Neuronal stem cell (in vitro differentiated cells): ENCODE data around the gene MCC.

ENCODE experiments used
- DNase-seq: peaks from one replicate; pipeline ENCODE4 v3.0.0-alpha.2; 2013; ENCODE audit warnings: low spot score
- H2AFZ ChIP-seq: one replicate; pipeline ENCODE4 v1.6.1; 2013; ENCODE audit warnings: mild to moderate bottlenecking, low read length, inconsistent platforms
- H2AK5ac ChIP-seq: 2 replicates; pipeline ENCODE4 v1.6.1; 2013; ENCODE audit warnings: low read depth, mild to moderate bottlenecking, inconsistent platforms, low read length, moderate library complexity, mixed read lengths
- H2BK120ac ChIP-seq: 2 replicates; pipeline ENCODE4 v1.6.1; 2013; ENCODE audit warnings: low read depth, mild to moderate bottlenecking, inconsistent platforms, low read length, moderate library complexity, mixed read lengths
- H2BK12ac ChIP-seq: one replicate; pipeline ENCODE4 v1.6.1; 2013; ENCODE audit warnings: low read length, inconsistent platforms
- H2BK15ac ChIP-seq: 2 replicates; pipeline ENCODE4 v1.6.1; 2013; ENCODE audit warnings: mild to moderate bottlenecking, low read length, inconsistent platforms, mixed read lengths
- H2BK5ac ChIP-seq: one replicate; pipeline ENCODE4 v1.6.1; 2013; ENCODE audit warnings: inconsistent platforms, mild to moderate bottlenecking, low read length, moderate library complexity
- H3K14ac ChIP-seq: one replicate; pipeline ENCODE4 v1.6.1; 2013; ENCODE audit warnings: low read length, inconsistent platforms
- H3K18ac ChIP-seq: 2 replicates; pipeline ENCODE4 v1.6.1; 2013; ENCODE audit warnings: low read length, inconsistent platforms
- H3K23ac ChIP-seq: 2 replicates; pipeline ENCODE4 v1.6.1; 2013; ENCODE audit warnings: low read depth, mild to moderate bottlenecking, mixed read lengths, low read length, inconsistent platforms; ENCODE audit not compliant: poor library complexity
- H3K27ac ChIP-seq: replicated peaks from 3 replicates; pipeline ENCODE4 v1.5.1; 2013; ENCODE audit warnings: low read length, inconsistent platforms
- H3K27me3 ChIP-seq, 3 experiments: 2 replicates each; pipeline ENCODE4 v1.6.1; 2013; ENCODE audit warnings: low read length in 3 of 3, mild to moderate bottlenecking in 2 of 3, inconsistent platforms in 1 of 3, low read depth in 1 of 3, mixed read lengths in 1 of 3, moderate library complexity in 1 of 3; ENCODE audit not compliant: control insufficient read depth in 3 of 3, insufficient read depth in 3 of 3
- H3K36me3 ChIP-seq, 2 donors: replicated peaks in 1 of 2; 2 replicates each; pipeline ENCODE4 v1.6.1; 2013; ENCODE audit warnings: low read length in 2 of 2; ENCODE audit not compliant: control insufficient read depth in 2 of 2, insufficient read depth in 2 of 2
- H3K4ac ChIP-seq: 2 replicates; pipeline ENCODE4 v1.6.1; 2013; ENCODE audit warnings: inconsistent platforms, mild to moderate bottlenecking, low read length, moderate library complexity
- H3K4me1 ChIP-seq, 2 donors: 1 replicate in 1 of 2; 2 replicates in 1 of 2; pipeline ENCODE4 v1.6.1; 2013; ENCODE audit warnings: low read length in 2 of 2, low read depth in 1 of 2; ENCODE audit not compliant: control insufficient read depth in 2 of 2, insufficient read depth in 1 of 2
- H3K4me2 ChIP-seq: one replicate; pipeline ENCODE4 v1.6.1; 2013; ENCODE audit warnings: mild to moderate bottlenecking, low read length, inconsistent platforms; ENCODE audit not compliant: insufficient read depth, poor library complexity, severe bottlenecking
- H3K4me3 ChIP-seq, 2 donors: 2 replicates each; pipeline ENCODE4 v1.5.1; 2013; ENCODE audit warnings: low read length in 2 of 2, mild to moderate bottlenecking in 2 of 2, inconsistent platforms in 1 of 2, moderate library complexity in 1 of 2
- H3K79me1 ChIP-seq: one replicate; pipeline ENCODE4 v1.6.1; 2013; ENCODE audit warnings: low read depth, mild to moderate bottlenecking, inconsistent platforms, low read length, moderate library complexity
- H3K9ac ChIP-seq: one replicate; pipeline ENCODE4 v1.6.1; 2013; ENCODE audit warnings: mild to moderate bottlenecking, low read depth, low read length, inconsistent platforms; ENCODE audit not compliant: poor library complexity
- H3K9me3 ChIP-seq, 2 donors: replicated peaks in 1 of 2; 2 replicates each; pipeline versions ENCODE3 to v1.6.1; 2013; ENCODE audit warnings: low read length in 2 of 2, mild to moderate bottlenecking in 2 of 2, inconsistent platforms in 1 of 2, low read depth in 1 of 2, mixed read lengths in 1 of 2, moderate library complexity in 1 of 2; ENCODE audit not compliant: control insufficient read depth in 2 of 2, insufficient read depth in 1 of 2
- H4K8ac ChIP-seq: one replicate; pipeline ENCODE4 v1.6.1; 2013; ENCODE audit warnings: low read depth, mild to moderate bottlenecking, inconsistent platforms, low read length, moderate library complexity
- H4K91ac ChIP-seq: one replicate; pipeline ENCODE4 v1.6.1; 2013; ENCODE audit warnings: low read length, low read depth, mild to moderate bottlenecking, inconsistent platforms; ENCODE audit not compliant: poor library complexity
- WGBS, 2 donors: extraction: QIAGEN DNeasy Blood & Tissue Kit; methylation state at CpG; one replicate each; pipeline ENCODE4 v1.1.7; 2013; ENCODE audit warnings: missing lambda C conversion rate in 2 of 2, mixed read lengths in 1 of 2; ENCODE audit not compliant: insufficient read length in 2 of 2, insufficient replicate concordance in 1 of 2; ENCODE audit errors: extremely low coverage in 2 of 2; 5-methylcytosine and 5-hydroxymethylcytosine counted together

Gene MCC

DNA sequence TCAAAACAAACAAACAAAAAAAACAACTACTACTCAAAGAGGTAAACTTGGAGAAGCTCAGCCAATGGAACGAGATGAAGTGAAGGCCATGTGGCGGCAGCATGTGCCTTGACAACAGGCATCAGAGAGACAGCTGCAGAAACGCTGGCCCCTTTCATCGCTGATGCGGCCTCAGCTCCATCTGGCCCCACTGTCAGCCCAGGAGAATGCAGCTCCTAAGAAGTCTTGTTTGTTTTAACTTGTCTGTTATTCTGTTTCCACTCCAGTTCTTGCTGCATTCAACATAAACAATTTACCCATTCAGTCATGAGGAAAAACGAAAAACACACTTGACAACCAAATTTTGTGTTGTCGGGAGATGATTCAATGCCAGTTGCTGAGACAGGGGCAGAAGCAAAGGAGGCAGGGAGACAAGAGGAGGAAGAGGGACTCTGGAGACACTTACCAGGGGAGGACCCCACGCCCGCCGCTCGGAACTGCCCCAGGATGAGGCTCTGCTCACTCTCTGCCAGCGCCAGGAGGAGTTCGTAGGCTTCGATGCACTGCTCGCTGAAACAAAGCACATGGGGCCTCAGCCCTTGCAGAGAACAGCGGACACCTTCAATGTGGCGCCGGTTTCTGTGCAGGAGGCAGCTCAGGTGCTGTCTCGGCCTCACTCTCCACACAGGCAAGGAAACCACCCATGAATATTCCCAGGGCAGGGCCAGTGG, 420.5 kb downstream of the MCC start:
- Histone ChIP-seq H3K9me3 (no peaks in the 10 kb centered on the region), H3K4me1 (no peaks in the 10 kb centered on the region), H3K23ac (no peak overlapping the region), H3K4me3 (no peak overlapping the region), H2AFZ (no peak overlapping the region), H2BK12ac (no peak overlapping the region), H3K27ac (no peak overlapping the region), H3K4me2 (no peak overlapping the region), H3K36me3 (peaks cover 0 to 14% of the 10 kb centered on the region in 2 donors), H3K79me1 (no peaks in the 10 kb centered on the region), H2AK5ac (no peak overlapping the region), H3K4ac (no peak overlapping the region), H3K18ac (no peak overlapping the region), H2BK15ac (no peak overlapping the region), H2BK5ac (no peak overlapping the region), H4K91ac (no peak overlapping the region), H3K9ac (no peak overlapping the region), H2BK120ac (no peak overlapping the region), H3K14ac (no peak overlapping the region), H4K8ac (no peak overlapping the region), H3K27me3 (no peaks in the 10 kb centered on the region)
- no peak for DNase-seq
- no CpG with 5 or more reads among the region's 19 CpGs for WGBS, 2 donors

DNA sequence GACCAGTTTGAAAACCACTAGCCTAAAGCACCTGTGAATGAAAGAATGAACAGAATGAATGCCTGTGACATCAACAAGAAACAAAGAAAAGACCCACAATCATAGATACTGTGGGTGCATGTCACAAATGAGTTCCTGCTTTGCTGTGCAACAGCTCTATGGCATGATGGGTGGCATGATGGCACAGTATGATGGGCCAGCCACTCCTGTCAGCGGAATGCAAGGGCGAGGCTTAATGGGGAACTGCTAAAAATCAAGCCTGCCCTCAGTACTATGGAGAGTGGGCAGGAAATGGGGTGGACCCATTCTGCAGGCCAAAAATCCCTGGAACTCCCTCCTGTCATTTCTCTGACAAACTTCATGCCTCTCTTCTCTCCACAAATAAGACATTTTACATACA, 422.6 kb downstream of the MCC start:
- Histone ChIP-seq H3K9me3 (no peaks in the 10 kb centered on the region), H3K9ac (no peak overlapping the region), H3K14ac (no peak overlapping the region), H3K4me1 (no peaks in the 10 kb centered on the region), H2BK120ac (no peak overlapping the region), H4K91ac (no peak overlapping the region), H2BK5ac (no peak overlapping the region), H3K4me2 (no peak overlapping the region), H3K36me3 (peaks cover 0 to 17% of the 10 kb centered on the region in 2 donors), H3K27ac (no peak overlapping the region), H3K4me3 (no peak overlapping the region), H3K4ac (no peak overlapping the region), H2BK15ac (no peak overlapping the region), H3K27me3 (no peaks in the 10 kb centered on the region), H2AK5ac (no peak overlapping the region), H3K79me1 (no peaks in the 10 kb centered on the region), H3K18ac (no peak overlapping the region), H3K23ac (no peak overlapping the region), H4K8ac (no peak overlapping the region), H2BK12ac (no peak overlapping the region), H2AFZ (no peak overlapping the region)
- DNase-seq, result no peak
- no CpG with 5 or more reads among the region's 2 CpGs for WGBS, 2 donors

DNA sequence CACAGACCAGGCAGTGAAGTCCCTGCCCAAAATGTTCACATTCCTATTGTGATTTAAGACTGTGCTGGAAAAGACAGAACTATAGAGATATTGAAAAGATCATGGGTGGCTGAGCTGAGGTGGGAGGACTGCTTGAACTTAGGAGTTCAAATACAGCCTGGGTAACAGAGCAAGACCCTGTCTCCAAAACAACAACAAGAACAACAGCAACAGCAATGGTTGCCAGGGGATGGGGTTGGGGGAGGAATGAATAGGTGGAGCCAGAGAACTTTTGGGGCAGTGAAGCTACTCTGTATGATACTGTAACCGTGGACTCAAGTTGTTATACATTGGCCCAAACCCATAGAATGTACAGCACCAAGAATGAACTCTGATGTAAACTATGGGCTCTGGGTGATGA, 423.4 kb downstream of the MCC start:
- Histone ChIP-seq H3K14ac (no peak overlapping the region), H2BK5ac (no peak overlapping the region), H2AFZ (no peak overlapping the region), H2AK5ac (no peak overlapping the region), H3K4me2 (no peak overlapping the region), H3K9me3 (no peaks in the 10 kb centered on the region), H4K91ac (no peak overlapping the region), H2BK15ac (no peak overlapping the region), H3K79me1 (no peaks in the 10 kb centered on the region), H3K4me1 (peaks cover 0 to 2% of the 10 kb centered on the region in 2 donors), H4K8ac (no peak overlapping the region), H2BK12ac (no peak overlapping the region), H3K18ac (no peak overlapping the region), H2BK120ac (no peak overlapping the region), H3K36me3 (peaks cover 0 to 17% of the 10 kb centered on the region in 2 donors), H3K27ac (no peak overlapping the region), H3K4ac (no peak overlapping the region), H3K23ac (no peak overlapping the region), H3K9ac (no peak overlapping the region), H3K27me3 (no peaks in the 10 kb centered on the region), H3K4me3 (no peak overlapping the region)
- DNase-seq, result no peak
- no CpG with 5 or more reads among the region's 1 CpG for WGBS, 2 donors

DNA sequence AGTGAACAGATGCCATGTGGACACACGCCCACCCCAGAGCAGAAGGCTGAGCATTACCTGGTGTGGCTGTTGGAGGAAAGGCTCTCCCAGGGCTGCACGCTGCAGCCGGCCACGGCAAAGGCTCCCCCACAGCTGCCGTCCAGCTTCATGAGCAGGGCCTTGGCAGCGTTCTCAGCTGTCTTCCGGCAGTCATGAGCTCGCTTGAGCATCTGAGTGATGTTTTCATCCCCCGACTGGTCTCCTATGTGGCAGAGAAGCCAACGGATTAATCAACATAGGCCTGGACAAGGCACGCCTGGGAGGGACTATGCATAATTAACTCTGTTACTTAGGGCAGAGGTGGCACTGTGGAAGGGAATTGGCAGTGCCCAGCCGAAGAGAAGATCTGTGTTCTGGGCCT, 424.3 kb downstream of the MCC start:
- H3K79me1 ChIP-seq, result no peaks in the 10 kb centered on the region
- no peak overlapping the region for H3K4ac ChIP-seq
- no peak overlapping the region for H2AFZ ChIP-seq
- H3K36me3 ChIP-seq, result peaks cover 0 to 17% of the 10 kb centered on the region in 2 donors
- no peak overlapping the region for H2BK5ac ChIP-seq
- H3K4me3 ChIP-seq, result no peak overlapping the region
- H3K27me3 ChIP-seq, result no peaks in the 10 kb centered on the region
- H3K27ac ChIP-seq, result no peak overlapping the region
- no peak overlapping the region for H2BK120ac ChIP-seq
- H3K18ac ChIP-seq, result no peak overlapping the region
- H3K4me2 ChIP-seq, result no peak overlapping the region
- no peak overlapping the region for H4K8ac ChIP-seq
- no peak for DNase-seq
- no peak overlapping the region for H4K91ac ChIP-seq
- no peak overlapping the region for H3K23ac ChIP-seq
- H2AK5ac ChIP-seq, result no peak overlapping the region
- H3K9me3 ChIP-seq, result no peaks in the 10 kb centered on the region
- H2BK12ac ChIP-seq, result no peak overlapping the region
- no peak overlapping the region for H3K9ac ChIP-seq
- H3K4me1 ChIP-seq, result peaks cover 6 to 11% of the 10 kb centered on the region in 2 donors
- H3K14ac ChIP-seq, result no peak overlapping the region
- H2BK15ac ChIP-seq, result no peak overlapping the region
- no CpG with 5 or more reads among the region's 12 CpGs for WGBS, 2 donors
